GM18499 (cell line): ENCODE results near the gene XYLT1.
"Not testable (repeated sequence)": the region's sequence is repeated elsewhere in the genome, so short reads cannot be mapped to it uniquely, and the experiment has no call there.

ENCODE experiments used
- ATAC-seq: cut with Tn5 transposase; IDR thresholded peaks from one replicate; pipeline ENCODE4 v1.9.1; 2021; ENCODE audit warnings: moderate number of reproducible peaks; ENCODE audit not compliant: insufficient read depth, unreplicated experiment

The XYLT1 gene

DNA sequence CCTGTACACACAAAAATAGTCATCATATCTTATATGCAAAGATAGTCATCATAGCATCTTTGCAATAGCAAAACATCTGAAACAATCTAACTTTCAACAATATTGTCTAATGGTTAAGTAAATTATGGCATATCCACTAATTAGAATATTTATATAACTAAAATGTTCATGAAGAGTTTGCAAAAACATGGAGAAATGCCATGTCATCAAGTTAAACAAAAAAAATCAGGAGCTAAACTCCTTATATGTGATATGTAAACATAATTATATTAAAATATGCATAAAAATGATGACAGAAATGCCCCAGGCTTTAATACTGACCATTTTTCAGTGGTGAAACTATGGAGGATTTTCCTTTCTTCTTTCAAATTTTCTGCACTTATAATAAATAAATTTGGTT is 22.3 kb upstream of the XYLT1 start:
- ATAC-seq, result no peak

DNA sequence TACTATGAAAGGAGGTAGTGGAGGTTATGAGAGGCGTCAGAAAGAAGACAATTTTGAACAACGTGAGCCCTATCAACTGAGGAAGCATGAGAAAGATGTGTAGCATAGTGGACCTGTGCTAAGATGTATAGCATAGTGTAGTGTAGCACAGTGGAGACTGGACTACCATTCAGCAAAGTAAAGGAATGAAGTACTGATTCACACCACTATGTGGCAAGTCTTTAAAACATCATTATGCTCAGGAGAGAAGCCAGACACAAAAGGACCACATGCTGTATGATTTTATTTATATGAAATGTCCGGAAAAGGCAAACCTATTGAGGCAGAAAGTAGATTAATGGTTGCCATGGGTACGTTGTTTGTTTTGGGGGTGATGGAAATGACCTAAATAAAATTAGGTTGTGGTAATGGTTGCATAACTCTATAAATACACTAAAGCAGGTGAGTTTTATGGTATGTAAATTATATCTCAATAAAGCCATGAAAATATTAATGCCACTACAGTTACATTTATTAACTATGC is 20.4 kb upstream of the XYLT1 start:
- no peak for ATAC-seq

DNA sequence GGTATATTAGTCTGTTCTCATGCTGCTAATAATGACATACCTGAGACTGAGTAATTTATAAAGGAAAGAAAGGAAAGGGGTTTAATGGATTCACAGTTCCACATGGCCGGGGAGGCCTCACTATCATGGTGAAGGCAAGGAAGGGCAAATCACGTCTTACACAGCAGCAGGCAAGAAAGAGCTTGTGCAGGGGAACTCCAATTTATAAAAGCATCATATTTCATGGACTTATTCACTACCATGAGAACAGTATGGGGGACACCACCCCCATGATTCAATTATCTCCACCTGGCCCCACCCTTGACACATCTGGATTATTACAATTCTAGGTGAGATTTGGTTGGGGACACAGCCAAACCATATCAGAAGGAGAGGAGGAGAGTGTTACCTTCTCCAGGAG is 17.7 kb upstream of the XYLT1 start:
- ATAC-seq, result no peak

DNA sequence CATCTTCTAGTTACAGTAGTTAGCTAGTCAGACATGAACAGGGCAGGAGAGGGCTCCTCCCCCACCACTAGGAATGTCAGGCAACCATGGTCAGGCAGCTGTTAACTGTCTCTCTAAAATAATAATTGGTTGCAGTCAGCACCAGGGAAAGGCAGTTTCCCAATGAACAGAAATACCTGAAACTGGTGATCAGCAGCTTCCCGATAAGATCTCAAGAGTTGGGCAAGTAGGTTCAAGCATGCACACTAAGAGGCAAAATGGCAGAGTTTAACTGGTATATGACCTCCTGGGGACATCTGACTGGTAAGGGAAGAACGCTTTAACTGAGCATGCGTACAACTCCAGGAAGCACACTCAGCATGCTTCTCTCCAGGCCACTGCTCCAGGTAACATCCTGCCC is 12.6 kb upstream of the XYLT1 start:
- ATAC-seq, result no peak

DNA sequence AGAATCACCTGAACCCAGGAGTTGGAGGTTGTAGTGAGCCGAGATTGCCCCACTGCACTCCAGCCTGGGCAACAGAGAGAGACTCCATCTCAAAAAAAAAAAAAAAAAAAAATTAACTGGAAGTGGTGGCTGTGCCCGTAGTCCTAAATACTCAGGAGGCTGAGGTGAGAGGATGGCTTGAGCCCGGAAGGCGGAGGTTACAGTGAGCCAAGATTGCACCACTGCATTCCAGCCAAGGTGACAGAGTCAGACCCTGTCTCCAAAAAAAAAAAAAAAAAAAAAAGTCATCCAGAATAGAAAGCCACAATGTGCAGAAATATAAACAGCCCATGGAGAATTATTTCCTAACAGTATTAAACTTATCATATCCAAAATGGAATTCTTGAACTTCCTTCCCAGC is 11.6 kb upstream of the XYLT1 start:
- ATAC-seq, result not testable (repeated sequence)

DNA sequence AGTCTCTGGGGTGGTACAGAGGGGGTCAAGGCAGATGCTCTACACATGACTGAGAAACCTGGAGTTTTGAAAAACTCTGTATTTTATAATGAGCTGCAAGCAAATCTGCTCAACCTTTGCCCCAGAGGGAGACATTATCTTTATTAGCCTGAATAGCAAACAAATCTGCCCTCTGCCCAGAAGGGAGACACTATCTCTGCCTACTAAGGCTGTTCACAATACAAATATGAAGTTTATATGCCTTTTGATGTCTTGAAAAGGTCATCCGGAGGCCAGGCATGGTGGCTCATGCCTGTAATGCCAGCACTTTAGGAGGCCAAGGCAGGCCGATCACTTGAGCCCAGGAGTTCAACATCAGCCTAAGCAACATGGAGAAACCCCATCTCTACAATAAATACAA is 11.0 kb upstream of the XYLT1 start:
- ATAC-seq, result no peak

DNA sequence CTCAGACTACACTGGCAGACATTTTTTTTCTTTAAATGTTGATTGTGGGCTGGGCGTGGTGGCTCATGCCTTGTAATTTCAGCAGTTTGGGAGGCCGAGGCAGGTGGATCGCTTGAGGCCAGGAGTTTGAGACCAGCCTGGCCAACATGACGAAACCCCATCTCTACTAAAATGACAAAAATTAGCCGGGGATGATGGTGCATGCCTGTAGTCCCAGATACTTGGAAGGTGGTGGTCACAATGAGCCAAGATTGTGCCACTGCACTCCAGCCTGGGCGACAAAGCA is 6.4 kb upstream of the XYLT1 start:
- ATAC-seq, result not testable (repeated sequence)

DNA sequence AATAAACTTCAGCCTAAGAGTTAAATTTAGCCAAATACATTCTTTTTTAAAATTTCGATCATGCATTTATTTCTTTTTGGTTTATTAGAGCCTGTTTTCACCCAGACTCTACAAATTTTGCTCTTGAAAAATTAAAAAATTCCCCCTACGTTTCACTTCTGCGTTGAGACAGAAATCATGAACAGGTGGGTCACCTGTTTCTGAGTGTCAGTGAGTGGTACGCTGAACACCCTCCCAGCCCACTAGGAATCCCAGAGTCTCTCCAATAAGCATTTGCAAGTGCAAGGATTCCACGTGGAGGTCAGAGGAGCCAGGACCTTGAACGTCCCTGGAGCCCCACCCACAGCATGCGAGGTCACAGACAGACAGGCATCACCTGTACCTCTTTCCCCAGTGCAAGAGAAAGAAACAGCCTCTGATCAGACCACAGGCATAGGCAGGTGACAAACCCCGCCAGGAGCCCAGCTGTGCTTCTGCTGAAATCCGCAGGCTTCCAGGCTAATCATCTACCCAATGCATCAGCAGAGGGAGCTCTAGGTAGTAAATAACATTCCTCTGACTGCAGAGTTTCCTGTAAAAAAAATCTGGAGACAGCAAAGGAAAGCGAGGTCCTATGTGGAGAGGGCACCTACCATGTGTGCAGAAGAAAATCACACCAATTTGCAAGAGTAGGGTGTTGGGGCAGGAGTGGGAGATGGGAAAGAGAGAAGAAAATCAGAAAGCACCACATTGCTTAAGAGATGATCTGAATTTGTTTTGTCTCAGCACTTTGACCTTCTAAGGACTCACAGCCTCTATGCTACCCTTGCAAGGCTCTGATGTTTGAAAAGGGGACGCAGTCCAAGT is 5.9 kb upstream of the XYLT1 start:
- ATAC-seq, result no peak

DNA sequence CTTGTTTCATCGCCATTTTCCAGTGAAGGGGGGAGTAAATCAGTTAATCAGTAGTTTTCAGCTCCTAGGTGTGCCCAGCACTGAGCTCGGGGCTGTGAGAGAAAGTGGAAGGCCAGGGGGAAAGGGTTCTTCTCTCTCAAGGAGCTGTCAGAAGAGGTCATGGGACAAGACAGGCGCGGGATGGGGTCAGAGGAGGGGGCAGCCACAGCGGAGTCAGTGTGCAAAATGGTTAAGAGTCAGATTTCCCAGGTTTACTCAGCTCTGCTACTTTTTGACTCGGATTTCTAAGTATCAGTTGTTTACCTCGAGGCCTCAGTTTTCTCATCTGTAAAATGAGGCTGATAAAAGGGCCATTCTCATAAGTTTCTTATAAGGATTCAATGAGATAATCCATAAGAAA is 4.3 kb upstream of the XYLT1 start:
- ATAC-seq, result no peak

DNA sequence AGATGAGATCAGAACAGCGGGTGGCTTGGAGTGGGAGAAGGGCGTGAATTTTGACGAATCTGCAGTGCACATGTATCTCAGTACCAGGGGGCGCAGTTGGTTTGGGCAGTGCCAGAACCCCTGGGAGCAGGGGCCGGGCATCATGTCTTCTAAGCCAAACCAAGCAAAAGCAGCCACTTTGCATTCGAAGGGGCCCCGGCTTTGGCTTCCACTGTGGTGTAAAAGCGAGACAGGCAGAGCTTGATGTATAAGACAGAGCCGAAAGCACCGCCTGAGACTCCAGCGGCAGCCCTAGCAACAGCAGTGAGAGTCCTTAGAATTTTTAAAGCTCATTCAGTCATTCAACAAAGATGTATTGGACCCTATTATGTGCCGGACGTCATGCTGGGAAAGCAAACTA is 3.8 kb upstream of the XYLT1 start:
- ATAC-seq, result no peak

DNA sequence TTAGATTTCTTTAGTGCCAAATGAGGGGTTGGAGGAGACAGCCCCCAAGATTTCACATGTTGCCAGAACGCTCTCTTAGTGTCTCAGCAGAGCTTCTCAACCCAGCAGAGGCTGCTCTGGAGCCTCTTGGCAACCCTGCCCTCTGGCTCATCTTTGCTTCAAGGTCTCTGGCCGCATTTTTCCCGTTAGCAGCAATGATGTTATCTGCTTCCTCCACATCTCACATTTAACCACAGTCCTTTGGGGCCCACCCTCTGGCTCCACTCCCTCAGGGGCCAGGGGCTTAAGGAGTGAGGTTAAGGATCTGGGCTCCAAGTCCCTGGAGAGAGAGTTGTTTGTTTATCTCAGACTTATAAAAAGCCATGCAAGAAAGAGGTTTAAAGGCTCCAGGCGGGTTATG is 3.3 kb upstream of the XYLT1 start:
- ATAC-seq, result no peak

DNA sequence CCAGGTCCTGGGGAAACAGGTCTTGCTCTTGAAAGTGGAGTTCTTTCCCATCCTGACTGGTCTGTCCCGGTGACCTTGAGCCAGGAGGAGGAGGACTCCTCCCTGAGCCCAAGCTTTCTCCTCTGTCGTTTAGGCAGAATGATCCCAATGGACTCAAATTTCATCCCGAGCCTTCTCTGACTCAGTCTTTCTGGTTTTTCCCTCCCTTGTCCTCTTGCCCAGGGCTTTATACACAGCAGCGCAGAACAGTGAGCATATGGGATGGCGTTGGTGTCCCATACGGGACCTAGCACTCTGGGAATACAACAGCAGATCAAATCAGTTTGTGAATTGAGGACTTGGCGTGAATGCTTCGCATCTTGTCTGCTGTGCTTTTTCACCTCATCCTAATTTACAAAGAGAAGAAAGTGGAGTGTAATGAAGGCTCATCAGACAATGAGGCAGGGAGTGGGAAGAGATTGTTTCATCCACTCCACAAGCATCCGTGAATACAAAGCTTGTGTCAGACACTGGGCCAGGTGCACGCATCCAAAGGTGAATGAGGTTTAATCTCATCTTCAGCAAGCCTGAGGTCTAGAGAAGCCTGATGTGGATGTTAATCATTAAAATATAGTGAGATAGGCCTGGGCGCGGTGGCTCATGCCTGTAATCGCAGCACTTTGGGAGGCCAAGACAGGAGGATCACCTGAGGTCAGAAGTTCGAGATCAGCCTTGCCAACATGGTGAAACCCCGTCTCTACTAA is 1.1 kb upstream of the XYLT1 start:
- ATAC-seq, result no peak

DNA sequence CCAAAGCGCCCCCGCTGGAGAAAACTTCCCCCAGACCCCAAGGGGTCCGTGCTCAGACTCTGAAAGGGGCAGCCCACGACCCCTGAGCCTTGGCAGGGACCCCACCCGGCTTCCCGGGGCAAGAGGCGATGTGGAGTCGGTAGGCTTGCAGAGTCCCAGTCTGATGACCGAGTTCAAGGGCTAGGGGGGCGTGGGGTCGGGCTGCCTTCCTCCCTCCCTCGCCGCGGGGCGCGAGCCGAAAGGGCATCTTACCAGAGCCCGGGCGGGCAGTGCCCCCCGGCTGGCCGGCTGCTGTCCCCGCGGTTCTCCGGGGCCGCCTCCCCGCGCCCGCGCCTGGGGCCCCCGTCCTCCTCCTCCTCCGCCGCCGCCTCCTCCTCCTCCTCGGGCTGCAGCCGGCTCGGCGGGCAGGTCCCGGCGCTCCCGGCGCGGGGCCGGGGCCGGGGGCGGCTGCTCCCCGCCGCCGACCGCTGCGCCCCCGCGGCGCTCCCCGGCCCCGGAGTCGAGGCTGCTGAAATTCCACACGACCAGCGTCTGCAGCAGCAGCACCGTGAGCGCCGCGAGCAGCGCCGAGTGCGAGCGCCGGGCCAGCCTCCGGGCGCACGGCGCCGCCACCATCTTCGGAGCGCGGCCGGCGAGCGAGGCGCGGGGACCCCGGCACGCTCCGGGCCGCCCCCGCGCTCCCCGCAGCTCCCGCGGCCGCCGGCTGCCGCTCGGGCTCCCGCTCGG is 415 bp downstream of the XYLT1 start:
- no peak for ATAC-seq

DNA sequence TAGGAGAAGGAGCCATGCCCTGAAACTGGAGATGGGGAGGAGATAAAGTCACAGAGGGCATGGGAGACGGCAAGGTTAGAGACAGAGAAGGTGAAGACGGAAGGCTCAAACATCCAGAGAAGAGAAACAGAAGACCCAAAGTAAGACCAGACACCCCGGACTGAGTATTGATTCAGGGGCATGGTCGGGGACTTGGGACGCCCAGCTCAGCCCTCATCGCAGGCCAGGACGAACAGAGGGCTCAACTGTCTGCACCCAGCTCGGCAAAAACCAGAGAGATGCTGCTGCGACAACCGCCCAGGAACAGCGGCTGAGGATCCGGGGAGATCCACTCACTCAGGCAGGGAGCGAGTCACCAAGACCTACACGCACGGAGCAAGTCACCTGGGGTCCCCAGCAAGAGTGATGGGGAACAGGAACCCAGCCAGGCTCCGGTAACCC is 999 bp downstream of the XYLT1 start:
- ATAC-seq, result no peak

DNA sequence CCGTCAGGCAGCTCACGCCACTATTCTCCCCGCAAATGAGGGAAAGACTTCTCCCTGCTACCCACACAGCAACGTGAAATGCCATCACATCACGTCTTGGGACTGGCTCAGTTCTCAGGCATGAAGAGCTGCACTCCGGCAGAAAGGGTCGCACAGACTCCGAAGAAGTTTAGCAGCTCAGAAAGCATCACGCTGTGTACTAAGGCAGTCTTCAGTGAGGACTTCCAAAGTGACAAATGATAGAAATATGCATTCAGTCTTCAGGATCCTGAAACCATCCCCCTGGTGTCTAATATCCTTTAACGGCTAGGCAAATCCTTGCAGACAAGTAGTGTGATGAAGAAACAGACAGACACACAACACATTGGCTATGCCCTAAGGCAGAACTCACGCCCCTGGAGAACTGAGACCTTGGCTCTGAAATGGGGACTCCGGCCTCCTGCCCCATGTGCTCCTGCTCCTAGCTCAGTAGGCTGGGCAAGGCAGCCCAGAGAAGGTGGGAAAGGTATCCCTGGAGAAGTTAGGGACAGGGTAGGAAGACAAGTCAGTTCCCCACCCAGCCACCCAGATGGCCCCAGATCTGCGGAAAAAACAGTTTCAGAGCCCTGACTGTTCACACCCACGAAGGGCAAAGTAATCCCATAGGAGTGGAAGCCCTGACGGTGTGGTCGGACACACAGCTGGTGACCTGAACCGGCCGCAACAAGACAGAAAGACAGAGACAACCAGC is 1.6 kb downstream of the XYLT1 start:
- ATAC-seq, result no peak

DNA sequence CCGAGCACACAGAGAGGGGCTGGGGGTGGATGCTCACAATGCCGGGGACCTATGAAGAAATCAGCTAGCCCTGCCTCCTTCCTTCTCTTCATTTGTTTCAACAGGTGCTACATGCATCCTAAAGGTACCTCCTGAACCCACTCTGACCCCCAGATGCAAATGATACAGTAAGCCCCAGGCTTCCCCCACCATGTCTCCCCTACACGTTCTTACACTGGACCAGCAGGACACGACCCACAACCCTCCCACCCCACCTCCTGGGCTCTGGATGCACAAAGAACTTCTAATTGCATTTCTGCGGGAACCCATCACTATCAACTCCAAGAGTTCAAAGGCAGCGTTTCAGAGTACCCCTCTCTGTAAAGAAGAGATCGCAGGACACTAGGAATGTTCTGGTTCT is 2.1 kb downstream of the XYLT1 start:
- no peak for ATAC-seq

DNA sequence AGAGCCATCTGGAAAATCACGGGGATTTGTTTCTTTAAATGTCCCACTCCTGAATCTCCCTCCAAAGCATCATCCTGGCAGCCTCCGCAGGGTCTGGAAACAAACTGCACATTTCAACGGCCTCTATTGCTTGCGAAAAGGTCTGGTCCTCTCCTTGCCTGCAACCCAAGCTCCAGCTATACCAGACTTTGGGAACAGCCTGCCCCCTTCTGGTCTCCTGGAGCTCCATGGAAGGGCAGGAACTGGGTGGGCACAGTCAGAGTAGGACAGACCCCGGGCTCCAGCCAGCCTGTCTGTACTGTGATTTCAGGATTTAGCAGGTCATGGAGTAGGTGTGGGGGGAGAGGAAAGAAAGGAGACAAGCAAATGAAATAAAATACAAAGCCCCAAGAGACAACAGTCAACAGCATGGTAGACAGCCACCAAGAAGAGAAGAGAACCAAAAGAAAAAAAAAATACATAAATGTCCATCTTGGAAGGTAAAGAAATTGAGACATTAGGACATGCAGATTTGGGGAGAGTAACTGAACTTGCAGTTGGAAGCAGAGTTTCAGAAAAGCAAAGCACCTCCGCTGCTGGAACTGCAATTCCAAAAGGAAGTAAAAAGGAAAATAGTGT is 2.7 kb downstream of the XYLT1 start:
- ATAC-seq, result no peak

DNA sequence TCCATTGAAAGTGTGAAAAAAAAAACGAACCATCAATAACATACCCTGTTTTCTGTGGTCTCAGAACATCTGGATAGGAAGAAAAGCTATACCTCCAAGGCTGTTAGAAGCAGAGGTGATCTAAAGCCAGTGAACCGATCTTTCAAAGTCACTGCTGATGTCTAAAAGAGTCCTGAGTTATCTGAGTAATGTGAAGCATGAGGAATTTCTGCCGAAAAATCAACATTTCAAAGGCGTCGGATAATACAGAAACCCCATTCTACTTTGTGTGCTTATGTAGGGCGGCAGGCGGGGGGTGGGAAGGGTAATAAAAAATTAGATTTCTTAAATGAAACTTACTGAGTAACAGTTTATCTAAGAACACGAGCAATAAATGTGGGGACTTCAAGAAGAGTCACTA is 3.9 kb downstream of the XYLT1 start:
- no peak for ATAC-seq

DNA sequence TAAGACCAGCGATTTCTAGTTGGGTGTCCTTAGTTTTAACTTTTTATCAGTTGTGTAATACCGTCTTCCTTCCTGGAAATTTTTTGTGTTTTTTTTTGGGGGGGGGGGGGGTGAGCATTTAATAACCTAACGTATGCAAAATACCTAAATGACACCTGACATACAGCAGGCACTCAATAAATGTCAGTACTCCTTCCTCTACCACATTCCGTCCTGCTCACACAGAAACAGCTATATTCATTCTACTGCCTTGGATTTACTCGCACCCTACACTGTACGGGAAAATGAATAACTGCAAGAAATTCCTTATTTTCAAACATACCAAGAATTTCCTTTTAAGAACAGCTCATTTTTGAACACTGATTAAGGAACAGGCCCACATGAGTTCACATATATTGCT is 5.3 kb downstream of the XYLT1 start:
- ATAC-seq, result no peak

DNA sequence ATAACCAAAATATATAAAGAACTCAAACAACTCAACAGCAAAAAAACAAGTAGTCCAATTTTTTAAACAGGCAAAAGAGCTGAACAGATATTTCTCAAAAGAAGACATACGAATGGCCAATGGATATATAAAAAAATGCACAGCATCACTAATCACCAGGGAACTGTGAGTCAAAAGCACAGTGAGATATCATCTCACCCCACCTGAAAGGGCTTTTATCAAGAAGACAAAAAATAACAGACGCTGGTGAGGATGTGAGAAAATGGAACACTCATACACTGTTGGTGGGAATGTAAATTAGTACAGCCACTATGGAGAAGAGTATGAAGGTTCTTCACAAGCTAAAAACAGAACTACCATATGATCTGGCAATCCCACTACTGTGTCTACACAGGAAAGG is 7.4 kb downstream of the XYLT1 start:
- ATAC-seq, result no peak
